ENCODE measurements around the gene ARFGAP1.

ARFGAP1 gene

GRCh38 chr20:63277466-63278272 lies 5.1 kb downstream of the ARFGAP1 start:
- DNase-seq (ENCODE audit: low spot score): no peak

GRCh38 chr20:63278661-63279060 lies 6.0 kb downstream of the ARFGAP1 start:
- DNase-seq (ENCODE audit: low spot score): no peak

GRCh38 chr20:63279931-63280330 lies 7.3 kb downstream of the ARFGAP1 start:
- DNase-seq (ENCODE audit: low spot score): no peak

- DNase-seq (ENCODE audit: low spot score): no peak
Observed at GRCh38 chr20:63280371-63280770, 7.8 kb downstream of the ARFGAP1 start.

GRCh38 chr20:63280929-63281545 lies 8.4 kb downstream of the ARFGAP1 start:
- DNase-seq (ENCODE audit: low spot score): no peak

- DNase-seq (ENCODE audit: low spot score): no peak
Observed at GRCh38 chr20:63281742-63282665, 9.4 kb downstream of the ARFGAP1 start.

- no peak for DNase-seq (ENCODE audit: low spot score)
Observed at GRCh38 chr20:63282946-63283345, 10.3 kb downstream of the ARFGAP1 start.

- DNase-seq (ENCODE audit: low spot score): no peak
Observed at GRCh38 chr20:63283397-63284082, 10.9 kb downstream of the ARFGAP1 start.

- no peak for DNase-seq (ENCODE audit: low spot score)
Observed at GRCh38 chr20:63284083-63284440, 11.4 kb downstream of the ARFGAP1 start.

GRCh38 chr20:63284544-63284949 lies 11.9 kb downstream of the ARFGAP1 start:
- DNase-seq (ENCODE audit: low spot score): no peak

- no peak for DNase-seq (ENCODE audit: low spot score)
Observed at GRCh38 chr20:63284981-63285524, 12.4 kb downstream of the ARFGAP1 start.

GRCh38 chr20:63285636-63286615 lies 13.3 kb downstream of the ARFGAP1 start:
- DNase-seq (ENCODE audit: low spot score): no peak

GRCh38 chr20:63286781-63287696 lies 14.4 kb downstream of the ARFGAP1 start:
- DNase-seq (ENCODE audit: low spot score): no peak

GRCh38 chr20:63287697-63288580 lies 15.3 kb downstream of the ARFGAP1 start:
- no peak for DNase-seq (ENCODE audit: low spot score)

- no peak for DNase-seq (ENCODE audit: low spot score)
Observed at GRCh38 chr20:63288581-63289251, 16.1 kb downstream of the ARFGAP1 start.

- DNase-seq (ENCODE audit: low spot score): no peak
Observed at GRCh38 chr20:63289311-63290135, 16.9 kb downstream of the ARFGAP1 start.

GRCh38 chr20:63290136-63290676 lies 17.6 kb downstream of the ARFGAP1 start:
- no peak for DNase-seq (ENCODE audit: low spot score)

Data from LoVo (cell line).